Measurements from ENCODE around the gene ARHGAP22.

ARHGAP22 gene

GRCh38 chr10:48554246-48554645, 50.6 kb downstream of the ARHGAP22 start:
- no peak for DNase-seq (ENCODE audit: low read depth, low spot score)

- DNase-seq (ENCODE audit: low read depth, low spot score) = no peak
These were observed 51.8 kb downstream of the ARHGAP22 start for GRCh38 chr10:48552946-48553564.

GRCh38 chr10:48551861-48552591, 52.8 kb downstream of the ARHGAP22 start:
- no peak for DNase-seq (ENCODE audit: low read depth, low spot score)

GRCh38 chr10:48550977-48551376, 53.9 kb downstream of the ARHGAP22 start:
- no peak for DNase-seq (ENCODE audit: low read depth, low spot score)

GRCh38 chr10:48550071-48550691, 54.7 kb downstream of the ARHGAP22 start:
- no peak for DNase-seq (ENCODE audit: low read depth, low spot score)

GRCh38 chr10:48549236-48549635, 55.6 kb downstream of the ARHGAP22 start:
- DNase-seq (ENCODE audit: low read depth, low spot score) = no peak

GRCh38 chr10:48548531-48549135, 56.2 kb downstream of the ARHGAP22 start:
- DNase-seq (ENCODE audit: low read depth, low spot score) = no peak

- no peak for DNase-seq (ENCODE audit: low read depth, low spot score)
These were observed 56.9 kb downstream of the ARHGAP22 start for GRCh38 chr10:48547981-48548380.

GRCh38 chr10:48547061-48547895, 57.6 kb downstream of the ARHGAP22 start:
- no peak for DNase-seq (ENCODE audit: low read depth, low spot score)

- DNase-seq (ENCODE audit: low read depth, low spot score) = no peak
These were observed 59.3 kb downstream of the ARHGAP22 start for GRCh38 chr10:48545462-48546145.

GRCh38 chr10:48543182-48543844, 61.6 kb downstream of the ARHGAP22 start:
- DNase-seq (ENCODE audit: low read depth, low spot score) = no peak

GRCh38 chr10:48542471-48543181, 62.2 kb downstream of the ARHGAP22 start:
- no peak for DNase-seq (ENCODE audit: low read depth, low spot score)

GRCh38 chr10:48541144-48541795, 63.6 kb downstream of the ARHGAP22 start:
- DNase-seq (ENCODE audit: low read depth, low spot score) = no peak

- no peak for DNase-seq (ENCODE audit: low read depth, low spot score)
These were observed 66.3 kb downstream of the ARHGAP22 start for GRCh38 chr10:48538611-48539010.

- no peak for DNase-seq (ENCODE audit: low read depth, low spot score)
These were observed 67.7 kb downstream of the ARHGAP22 start for GRCh38 chr10:48536916-48537890.

GRCh38 chr10:48536156-48536500, 68.7 kb downstream of the ARHGAP22 start:
- DNase-seq (ENCODE audit: low read depth, low spot score) = no peak

GRCh38 chr10:48535416-48536155, 69.3 kb downstream of the ARHGAP22 start:
- no peak for DNase-seq (ENCODE audit: low read depth, low spot score)

Data from brain pericyte (primary cell).